ENCODE measurements around the gene EPB41L5.
"Not testable (repeated sequence)": the region's sequence is repeated elsewhere in the genome, so short reads cannot be mapped to it uniquely, and the experiment has no call there.

Gene EPB41L5

DNA sequence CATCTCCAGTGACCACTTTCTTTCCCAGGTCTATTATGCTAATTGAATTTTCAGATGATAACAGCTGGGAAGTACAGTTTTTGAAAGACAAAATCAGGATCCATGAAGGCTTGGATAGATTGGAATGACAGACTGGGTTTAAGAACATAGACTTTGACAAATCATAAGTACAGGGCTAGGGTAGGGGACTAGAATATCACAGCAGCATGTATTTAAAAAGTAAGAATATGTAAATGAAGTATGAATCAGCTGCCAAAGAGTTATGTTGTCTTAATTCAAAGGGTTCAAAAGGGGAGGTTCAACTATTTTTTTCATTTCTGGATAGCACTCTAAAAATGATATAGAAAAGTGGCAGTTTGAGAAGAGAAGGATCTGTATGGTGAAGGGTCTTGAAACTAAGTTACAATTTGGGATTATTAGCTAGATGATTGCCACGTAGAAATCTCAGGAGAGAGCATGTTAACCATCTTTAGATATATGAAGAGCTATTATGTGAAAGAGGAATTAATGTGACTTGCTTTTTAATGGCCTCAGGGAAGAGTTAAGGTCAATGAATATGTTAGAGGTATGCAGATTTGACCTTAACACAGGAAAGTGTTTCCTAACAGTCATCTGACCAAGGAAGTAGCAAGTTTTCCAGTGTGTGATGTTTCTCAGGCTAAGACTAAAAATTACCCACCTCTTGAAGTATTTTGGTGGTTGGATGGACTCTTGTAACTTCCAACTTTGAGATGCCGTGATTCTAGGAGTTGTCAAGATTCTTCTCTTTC is 128.6 kb downstream of the EPB41L5 start:
- no peak for DNase-seq (ENCODE audit: low read depth)

GRCh38 chr2:120142528-120143219 is 129.8 kb downstream of the EPB41L5 start:
- DNase-seq (ENCODE audit: low read depth): no peak

DNA sequence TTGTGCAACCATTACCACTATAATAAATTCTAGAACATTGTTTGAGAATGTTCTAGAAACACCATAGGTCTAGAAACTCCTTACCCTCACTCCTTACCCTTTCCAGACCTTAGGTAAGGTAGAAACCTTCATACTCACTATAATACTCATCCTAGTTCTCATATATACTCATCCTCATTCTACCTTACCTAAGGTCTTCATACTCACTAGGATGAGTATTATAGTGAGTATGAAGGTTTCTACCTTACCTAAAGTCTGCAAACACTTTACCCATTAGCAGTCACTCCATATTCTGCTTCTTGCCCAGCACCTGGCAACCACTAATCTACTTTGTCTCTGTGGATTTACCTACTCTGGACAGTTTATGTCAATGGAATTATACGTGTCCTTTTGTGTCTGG is 135.4 kb downstream of the EPB41L5 start:
- DNase-seq (ENCODE audit: low read depth): no peak

DNA sequence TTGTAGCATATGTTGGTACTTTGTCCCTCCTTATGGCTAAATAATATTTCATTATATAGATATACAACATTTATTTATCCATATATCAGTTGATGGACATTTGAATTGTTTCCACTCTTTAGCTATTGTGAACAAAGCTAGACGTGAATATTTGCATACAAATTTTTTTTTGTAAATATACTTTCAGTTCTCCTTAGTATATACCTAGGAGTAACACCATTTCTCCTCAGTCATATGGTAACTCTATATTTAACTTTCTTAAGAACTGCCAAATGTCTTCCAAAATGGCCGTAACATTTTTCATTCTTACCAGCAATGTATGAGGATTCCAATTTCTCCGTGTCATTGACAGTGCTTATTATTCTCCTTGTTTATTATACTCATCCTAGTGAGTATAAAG is 135.8 kb downstream of the EPB41L5 start:
- DNase-seq (ENCODE audit: low read depth): no peak

DNA sequence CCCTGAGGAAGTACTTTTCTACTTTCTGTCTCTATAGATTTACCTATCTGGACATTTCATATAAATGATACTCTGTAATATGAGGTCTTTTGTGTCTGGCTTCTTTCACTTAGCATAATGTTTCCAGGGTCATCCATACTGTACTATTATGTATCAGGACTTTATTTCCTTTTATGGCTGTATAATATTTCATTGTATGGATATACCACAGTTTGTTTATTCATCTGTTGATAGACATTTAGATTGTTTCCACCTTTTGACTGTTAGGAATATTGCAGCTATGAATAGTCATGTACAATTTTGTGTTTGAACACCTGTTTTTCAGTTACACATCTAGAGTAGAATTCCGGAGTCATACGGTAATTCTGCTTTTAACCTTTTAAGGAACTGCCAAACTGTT is 136.5 kb downstream of the EPB41L5 start:
- DNase-seq (ENCODE audit: low read depth): no peak

DNA sequence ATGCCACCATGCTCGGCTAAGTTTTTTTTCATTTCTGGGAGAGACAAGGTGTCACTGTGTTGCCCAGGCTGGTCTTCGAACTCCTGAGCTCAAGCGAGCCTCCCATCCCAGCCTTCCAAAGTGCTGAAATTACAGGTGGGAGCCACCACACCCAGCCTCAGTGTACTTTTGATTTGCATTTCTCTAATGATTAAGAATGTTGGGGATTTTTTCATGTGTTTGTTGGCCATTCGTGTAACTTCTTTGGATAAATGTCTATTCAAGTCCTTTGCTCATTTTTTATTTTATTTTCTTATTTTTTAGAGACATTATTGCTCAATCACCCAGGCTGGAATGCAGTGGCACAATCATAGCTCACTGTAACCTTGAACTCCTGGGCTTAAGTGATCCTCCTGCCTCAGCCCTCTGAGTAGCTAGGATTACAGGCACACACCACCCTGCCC is 137.2 kb downstream of the EPB41L5 start:
- DNase-seq (ENCODE audit: low read depth): no peak

DNA sequence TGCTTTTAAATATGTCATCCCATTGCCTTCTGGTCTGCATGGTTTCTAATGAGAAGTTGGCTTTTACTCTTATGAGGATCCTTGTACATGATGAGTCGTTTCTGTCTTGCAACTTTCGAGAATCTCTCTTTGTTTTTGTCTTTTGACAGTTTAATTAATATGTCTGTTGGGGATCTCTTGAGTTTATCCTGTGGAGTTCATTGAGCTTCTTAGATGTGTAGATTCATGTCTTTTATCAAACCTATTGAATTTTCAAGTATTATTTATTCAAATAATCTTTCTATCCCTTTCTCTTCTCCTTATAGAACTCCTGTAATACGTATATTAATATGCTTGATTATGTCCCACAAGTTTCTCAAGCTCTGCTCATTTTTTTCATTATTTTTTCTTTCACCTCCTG is 142.4 kb downstream of the EPB41L5 start:
- no peak for DNase-seq (ENCODE audit: low read depth)

- DNase-seq (ENCODE audit: low read depth): not testable (repeated sequence)
These were observed 145.8 kb downstream of the EPB41L5 start for GRCh38 chr2:120158658-120159057.

- no peak for DNase-seq (ENCODE audit: low read depth)
These were observed 148.3 kb downstream of the EPB41L5 start for GRCh38 chr2:120161190-120161589.

DNA sequence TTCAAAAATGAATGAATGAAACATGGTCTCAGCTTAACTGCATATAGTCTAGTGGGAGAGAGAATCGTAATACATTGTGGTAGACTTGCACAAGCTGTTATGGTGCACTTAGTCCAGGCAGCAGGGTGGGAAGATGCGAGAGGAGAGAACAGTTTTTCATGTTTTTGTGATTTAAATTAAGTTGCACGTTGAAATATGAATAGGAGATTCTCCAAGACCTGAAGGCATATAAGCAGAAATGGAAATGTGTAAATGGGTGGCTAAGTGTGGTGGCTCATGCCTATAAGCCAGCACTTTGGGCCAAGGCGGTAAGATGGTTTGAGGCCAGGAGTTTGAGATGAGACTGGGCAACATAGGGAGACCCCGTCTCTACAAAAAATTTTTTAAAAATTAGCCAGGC is 149.8 kb downstream of the EPB41L5 start:
- no peak for DNase-seq (ENCODE audit: low read depth)

GRCh38 chr2:120167272-120167671 is 154.4 kb downstream of the EPB41L5 start:
- DNase-seq (ENCODE audit: low read depth): no peak

DNA sequence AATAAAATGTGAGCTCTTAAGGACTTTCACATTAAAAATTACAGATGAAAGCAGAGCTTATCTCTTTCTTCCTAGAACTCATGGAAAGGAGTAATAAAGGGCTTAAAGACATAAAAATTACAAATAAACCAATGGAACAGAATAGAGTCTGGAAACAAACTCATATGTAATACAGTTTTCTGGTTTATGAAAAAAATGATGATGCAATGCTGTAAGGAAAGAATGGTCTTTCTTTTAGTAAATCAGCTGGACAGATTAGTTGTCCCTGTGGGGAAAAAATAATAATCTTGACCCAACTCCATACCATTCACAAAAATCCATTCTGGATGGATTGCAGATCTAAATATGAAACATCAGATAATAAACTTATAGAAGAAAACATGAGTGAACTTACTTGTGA is 156.1 kb downstream of the EPB41L5 start:
- no peak for DNase-seq (ENCODE audit: low read depth)

DNA sequence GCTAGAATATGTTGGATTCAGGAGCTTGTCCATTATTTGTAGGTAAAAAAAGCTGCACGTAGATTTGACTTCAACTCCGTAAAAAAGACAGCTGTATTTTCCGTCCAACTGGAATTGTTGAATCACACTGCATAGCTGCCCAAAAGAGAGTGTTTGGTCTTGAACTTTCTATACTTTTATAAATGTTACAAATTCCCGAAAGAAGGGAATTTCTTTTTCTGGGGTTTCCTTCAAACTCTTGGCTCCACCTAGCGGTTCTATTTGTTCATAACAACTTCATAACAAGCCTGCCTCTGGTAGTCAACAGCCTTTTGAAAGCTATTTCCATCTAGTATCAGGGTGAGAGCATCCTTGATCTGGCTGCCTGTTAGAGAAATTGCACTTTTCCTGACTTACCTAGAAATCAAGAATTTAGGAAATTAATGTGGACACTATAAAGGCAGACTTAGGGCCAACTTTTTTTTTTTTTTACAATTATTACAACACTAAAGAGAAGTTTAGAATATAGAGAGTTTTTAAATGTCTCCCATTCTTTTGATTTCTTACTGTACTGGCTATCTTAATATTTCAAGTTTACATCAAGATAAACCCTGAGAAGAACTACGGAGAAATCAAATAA is 162.2 kb downstream of the EPB41L5 start:
- DNase-seq (ENCODE audit: low read depth): no peak

- DNase-seq (ENCODE audit: low read depth): no peak
These were observed 163.6 kb downstream of the EPB41L5 start for GRCh38 chr2:120176526-120176925.

DNA sequence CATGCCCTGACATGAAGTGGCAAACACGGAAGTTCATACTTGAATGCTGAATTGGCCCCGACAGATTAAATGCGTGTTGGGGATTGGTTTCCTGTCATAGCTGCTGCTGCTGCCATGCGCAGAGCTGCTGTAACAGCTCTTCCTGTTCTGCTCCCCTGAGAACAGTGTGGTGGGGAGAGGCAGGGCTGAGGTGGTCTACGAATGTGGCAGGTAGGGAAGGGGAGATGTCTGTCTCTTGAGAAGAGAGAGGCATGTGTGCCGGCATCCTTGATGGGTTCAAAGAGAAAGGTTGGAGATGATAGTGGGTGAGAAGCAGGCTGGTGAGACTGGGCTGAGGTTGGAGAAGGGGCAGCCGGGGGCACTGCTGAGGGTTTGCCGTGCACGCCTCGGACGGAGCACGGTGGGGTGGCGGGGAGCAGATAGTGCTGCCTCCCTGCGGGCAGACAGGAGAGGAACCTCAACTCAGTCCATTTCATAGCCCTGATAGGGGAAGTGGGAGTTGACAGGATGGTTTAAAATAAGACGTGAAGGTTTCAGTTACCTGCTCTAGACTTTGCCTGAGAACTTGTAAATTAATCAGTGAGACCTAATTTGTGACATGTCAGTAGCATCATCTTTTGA is 164.2 kb downstream of the EPB41L5 start:
- peak; percentile 69 for DNase-seq (ENCODE audit: low read depth)

GRCh38 chr2:120177973-120178372 is 165.1 kb downstream of the EPB41L5 start:
- DNase-seq (ENCODE audit: low read depth): no peak

- no peak for DNase-seq (ENCODE audit: low read depth)
These were observed 166.5 kb downstream of the EPB41L5 start for GRCh38 chr2:120179396-120179795.

DNA sequence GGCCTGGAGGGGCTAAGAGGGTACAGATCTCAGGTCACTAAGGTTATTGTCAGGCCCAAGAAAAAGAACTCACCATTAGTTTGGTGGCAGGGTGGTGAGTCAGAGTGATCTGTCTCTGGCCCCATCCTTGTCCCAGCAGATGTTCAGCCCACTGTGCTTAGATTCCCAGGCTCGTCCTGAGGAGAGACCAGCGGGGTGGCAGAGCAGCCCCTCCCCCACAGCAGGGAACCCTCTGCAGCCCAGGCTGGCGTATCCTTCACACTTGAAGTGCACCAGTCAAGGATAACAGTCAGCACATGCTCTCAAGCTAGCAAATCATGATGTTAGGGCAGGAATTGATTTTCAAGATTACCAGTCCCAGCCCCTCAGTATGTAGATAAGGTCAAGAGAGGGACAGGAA is 167.2 kb downstream of the EPB41L5 start:
- no peak for DNase-seq (ENCODE audit: low read depth)

- DNase-seq (ENCODE audit: low read depth): no peak
These were observed 169.2 kb downstream of the EPB41L5 start for GRCh38 chr2:120182019-120182560.

- DNase-seq (ENCODE audit: low read depth): no peak
These were observed 176.3 kb downstream of the EPB41L5 start for GRCh38 chr2:120189189-120189588.

DNA sequence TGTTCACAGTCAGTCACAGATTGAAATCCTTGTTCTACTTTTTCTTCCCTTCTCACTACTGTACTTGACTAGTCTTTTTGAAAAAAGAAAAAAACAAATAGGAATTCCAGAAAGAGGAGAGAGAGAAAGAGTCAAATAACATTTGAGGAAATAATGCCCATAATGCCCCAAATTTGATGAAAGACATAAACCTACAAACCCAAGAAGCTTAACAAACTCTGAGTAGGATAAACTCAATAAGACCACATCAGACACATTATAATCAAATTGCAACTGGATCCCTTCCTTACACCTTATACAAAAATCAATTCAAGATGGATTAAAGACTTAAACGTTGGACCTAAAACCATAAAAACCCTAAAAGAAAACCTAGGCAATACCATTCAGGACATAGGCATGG is 179.4 kb downstream of the EPB41L5 start:
- no peak for DNase-seq (ENCODE audit: low read depth)

DNA sequence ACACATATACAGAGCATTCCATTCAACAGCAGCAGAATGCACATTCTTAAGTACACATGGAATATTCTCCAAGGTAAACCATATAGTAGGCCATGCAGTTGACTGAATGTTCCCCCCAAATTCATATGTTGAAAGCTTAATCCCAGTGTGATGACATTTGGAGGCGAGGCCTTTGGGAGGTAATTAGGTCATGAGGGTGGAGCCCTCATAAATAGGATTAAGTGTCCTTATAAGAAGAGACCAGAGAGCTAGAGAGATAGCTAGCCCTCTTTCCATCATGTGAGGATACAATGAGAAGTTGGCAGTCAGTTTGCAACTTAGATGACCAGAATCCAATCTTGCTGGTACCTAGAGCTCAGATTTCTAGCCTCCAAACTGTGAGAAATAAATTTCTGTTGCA is 182.7 kb downstream of the EPB41L5 start:
- no peak for DNase-seq (ENCODE audit: low read depth)
